Measurements from ENCODE around the gene ETV6.

The ETV6 gene

GRCh38 chr12:11917501-11917900, 268.0 kb downstream of the ETV6 start:
- Histone ChIP-seq H3K9me3 (ENCODE audit: control insufficient read depth, low read length) (no peaks in the 10 kb centered on the region), H3K4me3 (ENCODE audit: extremely low read depth, insufficient read depth, low read length, poor library complexity, severe bottlenecking) (no peak overlapping the region), H3K27ac (ENCODE audit: low read depth, low read length, severe bottlenecking) (no peak overlapping the region), H3K36me3 (ENCODE audit: control insufficient read depth, insufficient read depth, low read length) (no peaks in the 10 kb centered on the region), H3K4me1 (ENCODE audit: control insufficient read depth, insufficient read depth, low read length, poor library complexity, severe bottlenecking) (peaks cover 3% of the 10 kb centered on the region)
- WGBS, 2 experiments (ENCODE audit: insufficient coverage in 2 of 2): 60 to 77% methylated on average over 1 to 3 of the region's 4 CpGs

GRCh38 chr12:11920231-11920630, 270.8 kb downstream of the ETV6 start:
- 79% methylated on average over 2 of the region's 4 CpGs; no CpG with 5 or more reads in 1 of the 2 experiments for WGBS, 2 experiments (ENCODE audit: insufficient coverage in 2 of 2)
- no peak overlapping the region for H3K27ac ChIP-seq (ENCODE audit: low read depth, low read length, severe bottlenecking)

GRCh38 chr12:11922361-11922760, 272.9 kb downstream of the ETV6 start:
- no peaks in the 10 kb centered on the region for H3K9me3 ChIP-seq (ENCODE audit: control insufficient read depth, low read length)
- WGBS, 2 experiments (ENCODE audit: insufficient coverage in 2 of 2): 100% methylated on average over 1 of the region's 1 CpG
- H3K27ac ChIP-seq (ENCODE audit: low read depth, low read length, severe bottlenecking): no peak overlapping the region
- no peak overlapping the region for H3K4me3 ChIP-seq (ENCODE audit: extremely low read depth, insufficient read depth, low read length, poor library complexity, severe bottlenecking)
- no peaks in the 10 kb centered on the region for H3K36me3 ChIP-seq (ENCODE audit: control insufficient read depth, insufficient read depth, low read length)
- peaks cover 9% of the 10 kb centered on the region for H3K4me1 ChIP-seq (ENCODE audit: control insufficient read depth, insufficient read depth, low read length, poor library complexity, severe bottlenecking)

More at GRCh38 chr12:11920231-11920630, 270.8 kb downstream of the ETV6 start:
- no peaks in the 10 kb centered on the region for H3K36me3 ChIP-seq (ENCODE audit: control insufficient read depth, insufficient read depth, low read length)
- H3K9me3 ChIP-seq (ENCODE audit: control insufficient read depth, low read length): no peaks in the 10 kb centered on the region
- H3K4me1 ChIP-seq (ENCODE audit: control insufficient read depth, insufficient read depth, low read length, poor library complexity, severe bottlenecking): peaks cover 3% of the 10 kb centered on the region
- H3K4me3 ChIP-seq (ENCODE audit: extremely low read depth, insufficient read depth, low read length, poor library complexity, severe bottlenecking): no peak overlapping the region

- peaks cover 11% of the 10 kb centered on the region for H3K4me1 ChIP-seq (ENCODE audit: control insufficient read depth, insufficient read depth, low read length, poor library complexity, severe bottlenecking)
- no peak overlapping the region for H3K27ac ChIP-seq (ENCODE audit: low read depth, low read length, severe bottlenecking)
- no peaks in the 10 kb centered on the region for H3K36me3 ChIP-seq (ENCODE audit: control insufficient read depth, insufficient read depth, low read length)
- 92 to 100% methylated on average over 2 of the region's 3 CpGs for WGBS, 2 experiments (ENCODE audit: insufficient coverage in 2 of 2)
- H3K9me3 ChIP-seq (ENCODE audit: control insufficient read depth, low read length): no peaks in the 10 kb centered on the region
- H3K4me3 ChIP-seq (ENCODE audit: extremely low read depth, insufficient read depth, low read length, poor library complexity, severe bottlenecking): no peak overlapping the region
Measured at GRCh38 chr12:11923067-11923466, 273.6 kb downstream of the ETV6 start.

- Histone ChIP-seq H3K27ac (ENCODE audit: low read depth, low read length, severe bottlenecking) (peak overlapping the region; percentile 48), H3K4me3 (ENCODE audit: extremely low read depth, insufficient read depth, low read length, poor library complexity, severe bottlenecking) (no peak overlapping the region), H3K4me1 (ENCODE audit: control insufficient read depth, insufficient read depth, low read length, poor library complexity, severe bottlenecking) (peaks cover 8% of the 10 kb centered on the region), H3K36me3 (ENCODE audit: control insufficient read depth, insufficient read depth, low read length) (no peaks in the 10 kb centered on the region), H3K9me3 (ENCODE audit: control insufficient read depth, low read length) (no peaks in the 10 kb centered on the region)
- 67 to 70% methylated on average over 14 of the region's 15 CpGs for WGBS, 2 experiments (ENCODE audit: insufficient coverage in 2 of 2)
Measured at GRCh38 chr12:11927286-11927935, 277.9 kb downstream of the ETV6 start.

GRCh38 chr12:11929714-11930113, 280.2 kb downstream of the ETV6 start:
- Histone ChIP-seq H3K36me3 (ENCODE audit: control insufficient read depth, insufficient read depth, low read length) (no peaks in the 10 kb centered on the region), H3K9me3 (ENCODE audit: control insufficient read depth, low read length) (no peaks in the 10 kb centered on the region), H3K4me3 (ENCODE audit: extremely low read depth, insufficient read depth, low read length, poor library complexity, severe bottlenecking) (no peak overlapping the region), H3K27ac (ENCODE audit: low read depth, low read length, severe bottlenecking) (no peak overlapping the region), H3K4me1 (ENCODE audit: control insufficient read depth, insufficient read depth, low read length, poor library complexity, severe bottlenecking) (peaks cover 8% of the 10 kb centered on the region)
- WGBS, 2 experiments (ENCODE audit: insufficient coverage in 2 of 2): 94 to 100% methylated on average over 2 to 3 of the region's 3 CpGs

- no peak overlapping the region for H3K27ac ChIP-seq (ENCODE audit: low read depth, low read length, severe bottlenecking)
- no peak overlapping the region for H3K4me3 ChIP-seq (ENCODE audit: extremely low read depth, insufficient read depth, low read length, poor library complexity, severe bottlenecking)
- no peaks in the 10 kb centered on the region for H3K9me3 ChIP-seq (ENCODE audit: control insufficient read depth, low read length)
- H3K36me3 ChIP-seq (ENCODE audit: control insufficient read depth, insufficient read depth, low read length): no peaks in the 10 kb centered on the region
- no CpG with 5 or more reads among the region's 4 CpGs for WGBS, 2 experiments (ENCODE audit: insufficient coverage in 2 of 2)
- no peaks in the 10 kb centered on the region for H3K4me1 ChIP-seq (ENCODE audit: control insufficient read depth, insufficient read depth, low read length, poor library complexity, severe bottlenecking)
Measured at GRCh38 chr12:11939223-11939622, 289.7 kb downstream of the ETV6 start.

- WGBS, 2 experiments (ENCODE audit: insufficient coverage in 2 of 2): no CpG with 5 or more reads among the region's 1 CpG
- no peaks in the 10 kb centered on the region for H3K4me1 ChIP-seq (ENCODE audit: control insufficient read depth, insufficient read depth, low read length, poor library complexity, severe bottlenecking)
- H3K36me3 ChIP-seq (ENCODE audit: control insufficient read depth, insufficient read depth, low read length): no peaks in the 10 kb centered on the region
- H3K9me3 ChIP-seq (ENCODE audit: control insufficient read depth, low read length): no peaks in the 10 kb centered on the region
- no peak overlapping the region for H3K27ac ChIP-seq (ENCODE audit: low read depth, low read length, severe bottlenecking)
- no peak overlapping the region for H3K4me3 ChIP-seq (ENCODE audit: extremely low read depth, insufficient read depth, low read length, poor library complexity, severe bottlenecking)
Measured at GRCh38 chr12:11941606-11942337, 292.3 kb downstream of the ETV6 start.

- WGBS, 2 experiments (ENCODE audit: insufficient coverage in 2 of 2): 83 to 100% methylated on average over 6 of the region's 12 CpGs
- Histone ChIP-seq H3K36me3 (ENCODE audit: control insufficient read depth, insufficient read depth, low read length) (no peaks in the 10 kb centered on the region), H3K4me3 (ENCODE audit: extremely low read depth, insufficient read depth, low read length, poor library complexity, severe bottlenecking) (no peak overlapping the region), H3K4me1 (ENCODE audit: control insufficient read depth, insufficient read depth, low read length, poor library complexity, severe bottlenecking) (no peaks in the 10 kb centered on the region), H3K27ac (ENCODE audit: low read depth, low read length, severe bottlenecking) (no peak overlapping the region), H3K9me3 (ENCODE audit: control insufficient read depth, low read length) (no peaks in the 10 kb centered on the region)
Measured at GRCh38 chr12:11943919-11944700, 294.6 kb downstream of the ETV6 start.

All from mesodermal cell (in vitro differentiated cells).